SK-N-SH treated with all-trans-retinoic acid at 6 μM for 48 hours (cell line): ENCODE measurements around the gene RRP12.

ENCODE experiments used
- ATAC-seq: fragments of 200-7000 bp; cut with Tn5 transposase; 3 replicates; pipeline ENCODE4 v1.9.1; 2020; ENCODE audit warnings: mild to moderate bottlenecking, moderate library complexity
- ARNTL ChIP-seq: fragments of 450-650 bp; formaldehyde crosslinking; IDR thresholded peaks from 2 replicates; pipeline ENCODE4 v1.5.0; 2020; ENCODE audit warnings: low read depth, mild to moderate bottlenecking, moderate library complexity, borderline replicate concordance
- BACH2 ChIP-seq: fragments of 250-450 bp; sonication (Bioruptor Pico); IDR thresholded peaks from 2 replicates; pipeline ENCODE4 v1.9.0; 2021; ENCODE audit warnings: mild to moderate bottlenecking, borderline replicate concordance
- CSDC2 ChIP-seq: fragments of 250-450 bp; sonication (Bioruptor Pico); IDR thresholded peaks from 2 replicates; pipeline ENCODE4 v1.5.0; 2020; ENCODE audit warnings: mild to moderate bottlenecking, moderate library complexity
- ESRRG ChIP-seq: fragments of 250-450 bp; sonication (Bioruptor Pico); IDR thresholded peaks from 2 replicates; pipeline ENCODE4 v1.6.1; 2021; ENCODE audit warnings: mild to moderate bottlenecking
- GLIS3 ChIP-seq: fragments of 250-450 bp; sonication (Bioruptor Pico); IDR thresholded peaks from 2 replicates; pipeline ENCODE4 v1.5.0; 2020; ENCODE audit warnings: mild to moderate bottlenecking, moderate library complexity
- OSR1 ChIP-seq: fragments of 250-450 bp; sonication (Bioruptor Pico); IDR thresholded peaks from 2 replicates; pipeline ENCODE4 v1.8.0; 2022; ENCODE audit warnings: moderate library complexity, mild to moderate bottlenecking, inconsistent platforms
- RARB ChIP-seq: fragments of 250-450 bp; sonication (Bioruptor Pico); IDR thresholded peaks from 2 replicates; pipeline ENCODE4 v1.8.0; 2021; ENCODE audit warnings: mild to moderate bottlenecking, moderate library complexity
- SNAI2 ChIP-seq: fragments of 250-450 bp; sonication (Bioruptor Pico); IDR thresholded peaks from 2 replicates; pipeline ENCODE4 v1.5.0; 2020; ENCODE audit warnings: mild to moderate bottlenecking, moderate library complexity
- TCF4 ChIP-seq: fragments of 250-450 bp; sonication (Bioruptor Pico); IDR thresholded peaks from 2 replicates; pipeline ENCODE4 v1.8.0; 2021; ENCODE audit warnings: mild to moderate bottlenecking, moderate library complexity, borderline replicate concordance
- TOX ChIP-seq: fragments of 250-450 bp; sonication (Bioruptor Pico); IDR thresholded peaks from 2 replicates; pipeline ENCODE4 v1.8.0; 2021; ENCODE audit warnings: mild to moderate bottlenecking, moderate library complexity, borderline replicate concordance
- ZC3H10 ChIP-seq: fragments of 250-450 bp; sonication (Bioruptor Pico); IDR thresholded peaks from 2 replicates; pipeline ENCODE4 v1.5.1; 2021; ENCODE audit warnings: mild to moderate bottlenecking, moderate library complexity
- ZFP3 ChIP-seq: fragments of 250-450 bp; sonication (Bioruptor Pico); IDR thresholded peaks from 2 replicates; pipeline ENCODE4 v1.5.0; 2020; ENCODE audit warnings: mild to moderate bottlenecking, moderate library complexity
- ZNF565 ChIP-seq: fragments of 450-650 bp; formaldehyde crosslinking; conservative IDR thresholded peaks from 2 replicates; pipeline ENCODE4 v1.5.0; 2020; ENCODE audit warnings: low read depth, mild to moderate bottlenecking, moderate library complexity
- ZNF70 ChIP-seq: fragments of 450-650 bp; formaldehyde crosslinking; IDR thresholded peaks from 2 replicates; pipeline ENCODE4 v1.5.0; 2020; ENCODE audit warnings: mild to moderate bottlenecking, moderate library complexity
- ZNF8 ChIP-seq: fragments of 450-650 bp; formaldehyde crosslinking; IDR thresholded peaks from 2 replicates; pipeline ENCODE4 v1.5.0; 2020; ENCODE audit warnings: mild to moderate bottlenecking, moderate library complexity
- TF ChIP-seq, protein P1 (sequence below): fragments of 250-450 bp; sonication (Bioruptor Pico); IDR thresholded peaks from 2 replicates; pipeline ENCODE4 v1.5.0; 2020; ENCODE audit warnings: mild to moderate bottlenecking, moderate library complexity
- TF ChIP-seq, protein P2 (sequence below): fragments of 250-450 bp; sonication (Bioruptor Pico); IDR thresholded peaks from 2 replicates; pipeline ENCODE4 v1.5.1; 2020; ENCODE audit warnings: low read depth, mild to moderate bottlenecking, moderate library complexity
- TF ChIP-seq, protein P3 (sequence below): fragments of 250-450 bp; sonication (Bioruptor Pico); IDR thresholded peaks from 2 replicates; pipeline ENCODE4 v1.5.1; 2021; ENCODE audit warnings: mild to moderate bottlenecking, moderate library complexity
- TF ChIP-seq, protein P4 (sequence below): fragments of 250-450 bp; sonication (Bioruptor Pico); IDR thresholded peaks from 2 replicates; pipeline ENCODE4 v1.8.0; 2021; ENCODE audit warnings: low read depth, mild to moderate bottlenecking, moderate library complexity, borderline replicate concordance
- TF ChIP-seq, protein P5 (sequence below): fragments of 250-450 bp; sonication (Bioruptor Pico); IDR thresholded peaks from 2 replicates; pipeline ENCODE4 v1.8.0; 2020; ENCODE audit warnings: mild to moderate bottlenecking, moderate library complexity, borderline replicate concordance

Gene RRP12

DNA sequence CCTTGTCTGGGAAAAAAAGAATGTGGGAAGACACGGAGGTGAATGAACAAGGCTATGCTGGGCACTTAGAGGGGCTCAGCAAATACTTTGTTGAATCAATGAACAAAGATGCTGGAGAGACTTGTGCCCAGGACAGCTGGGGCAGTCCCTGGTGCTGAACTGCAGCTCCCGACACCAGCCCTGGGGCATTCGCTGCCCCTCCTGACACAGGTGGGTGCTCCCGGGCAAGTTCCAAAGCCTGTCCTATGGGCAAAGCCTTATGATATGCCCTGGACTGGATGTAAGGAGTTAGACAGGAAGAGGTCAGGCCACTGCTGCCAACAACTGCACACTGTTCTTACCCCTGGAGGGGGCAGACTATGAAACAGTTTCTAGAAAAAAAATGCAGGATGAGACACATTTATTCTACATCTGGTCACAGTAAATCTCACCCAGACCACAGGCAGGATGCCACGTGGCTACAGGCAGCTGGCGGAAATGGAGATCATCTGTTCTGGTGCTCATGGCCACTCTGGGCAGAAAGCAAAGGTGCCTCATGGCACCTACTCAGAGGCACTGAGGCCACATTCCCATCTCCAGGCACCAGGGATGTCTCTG is 44.7 kb downstream of the RRP12 start:
- ATAC-seq, result no peak
- TF ChIP-seq TCF4 (CRISPR knock-in tag), result no peak
- TF ChIP-seq, protein P1, sequence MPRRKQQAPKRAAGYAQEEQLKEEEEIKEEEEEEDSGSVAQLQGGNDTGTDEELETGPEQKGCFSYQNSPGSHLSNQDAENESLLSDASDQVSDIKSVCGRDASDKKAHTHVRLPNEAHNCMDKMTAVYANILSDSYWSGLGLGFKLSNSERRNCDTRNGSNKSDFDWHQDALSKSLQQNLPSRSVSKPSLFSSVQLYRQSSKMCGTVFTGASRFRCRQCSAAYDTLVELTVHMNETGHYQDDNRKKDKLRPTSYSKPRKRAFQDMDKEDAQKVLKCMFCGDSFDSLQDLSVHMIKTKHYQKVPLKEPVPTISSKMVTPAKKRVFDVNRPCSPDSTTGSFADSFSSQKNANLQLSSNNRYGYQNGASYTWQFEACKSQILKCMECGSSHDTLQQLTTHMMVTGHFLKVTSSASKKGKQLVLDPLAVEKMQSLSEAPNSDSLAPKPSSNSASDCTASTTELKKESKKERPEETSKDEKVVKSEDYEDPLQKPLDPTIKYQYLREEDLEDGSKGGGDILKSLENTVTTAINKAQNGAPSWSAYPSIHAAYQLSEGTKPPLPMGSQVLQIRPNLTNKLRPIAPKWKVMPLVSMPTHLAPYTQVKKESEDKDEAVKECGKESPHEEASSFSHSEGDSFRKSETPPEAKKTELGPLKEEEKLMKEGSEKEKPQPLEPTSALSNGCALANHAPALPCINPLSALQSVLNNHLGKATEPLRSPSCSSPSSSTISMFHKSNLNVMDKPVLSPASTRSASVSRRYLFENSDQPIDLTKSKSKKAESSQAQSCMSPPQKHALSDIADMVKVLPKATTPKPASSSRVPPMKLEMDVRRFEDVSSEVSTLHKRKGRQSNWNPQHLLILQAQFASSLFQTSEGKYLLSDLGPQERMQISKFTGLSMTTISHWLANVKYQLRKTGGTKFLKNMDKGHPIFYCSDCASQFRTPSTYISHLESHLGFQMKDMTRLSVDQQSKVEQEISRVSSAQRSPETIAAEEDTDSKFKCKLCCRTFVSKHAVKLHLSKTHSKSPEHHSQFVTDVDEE, result no peak
- TF ChIP-seq ZNF565, result no peak
- no peak for TF ChIP-seq ARNTL (CRISPR knock-in tag)
- TF ChIP-seq, protein P2, sequence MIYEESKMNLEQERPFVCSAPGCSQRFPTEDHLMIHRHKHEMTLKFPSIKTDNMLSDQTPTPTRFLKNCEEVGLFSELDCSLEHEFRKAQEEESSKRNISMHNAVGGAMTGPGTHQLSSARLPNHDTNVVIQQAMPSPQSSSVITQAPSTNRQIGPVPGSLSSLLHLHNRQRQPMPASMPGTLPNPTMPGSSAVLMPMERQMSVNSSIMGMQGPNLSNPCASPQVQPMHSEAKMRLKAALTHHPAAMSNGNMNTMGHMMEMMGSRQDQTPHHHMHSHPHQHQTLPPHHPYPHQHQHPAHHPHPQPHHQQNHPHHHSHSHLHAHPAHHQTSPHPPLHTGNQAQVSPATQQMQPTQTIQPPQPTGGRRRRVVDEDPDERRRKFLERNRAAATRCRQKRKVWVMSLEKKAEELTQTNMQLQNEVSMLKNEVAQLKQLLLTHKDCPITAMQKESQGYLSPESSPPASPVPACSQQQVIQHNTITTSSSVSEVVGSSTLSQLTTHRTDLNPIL (CRISPR knock-in tag), result no peak
- TF ChIP-seq SNAI2, result no peak
- TF ChIP-seq GLIS3 (CRISPR knock-in tag), result no peak
- TF ChIP-seq ZNF70 (CRISPR knock-in tag), result no peak
- TF ChIP-seq CSDC2 (CRISPR knock-in tag), result no peak
- no peak for TF ChIP-seq ZNF8 (CRISPR knock-in tag)
- no peak for TF ChIP-seq BACH2 (CRISPR knock-in tag)
- TF ChIP-seq RARB, result no peak
- TF ChIP-seq, protein P3, sequence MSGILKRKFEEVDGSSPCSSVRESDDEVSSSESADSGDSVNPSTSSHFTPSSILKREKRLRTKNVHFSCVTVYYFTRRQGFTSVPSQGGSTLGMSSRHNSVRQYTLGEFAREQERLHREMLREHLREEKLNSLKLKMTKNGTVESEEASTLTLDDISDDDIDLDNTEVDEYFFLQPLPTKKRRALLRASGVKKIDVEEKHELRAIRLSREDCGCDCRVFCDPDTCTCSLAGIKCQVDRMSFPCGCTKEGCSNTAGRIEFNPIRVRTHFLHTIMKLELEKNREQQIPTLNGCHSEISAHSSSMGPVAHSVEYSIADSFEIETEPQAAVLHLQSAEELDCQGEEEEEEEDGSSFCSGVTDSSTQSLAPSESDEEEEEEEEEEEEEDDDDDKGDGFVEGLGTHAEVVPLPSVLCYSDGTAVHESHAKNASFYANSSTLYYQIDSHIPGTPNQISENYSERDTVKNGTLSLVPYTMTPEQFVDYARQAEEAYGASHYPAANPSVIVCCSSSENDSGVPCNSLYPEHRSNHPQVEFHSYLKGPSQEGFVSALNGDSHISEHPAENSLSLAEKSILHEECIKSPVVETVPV (CRISPR knock-in tag), result no peak
- no peak for TF ChIP-seq TOX (CRISPR knock-in tag)
- TF ChIP-seq ESRRG (CRISPR knock-in tag), result no peak
- no peak for TF ChIP-seq ZFP3 (CRISPR knock-in tag)

DNA sequence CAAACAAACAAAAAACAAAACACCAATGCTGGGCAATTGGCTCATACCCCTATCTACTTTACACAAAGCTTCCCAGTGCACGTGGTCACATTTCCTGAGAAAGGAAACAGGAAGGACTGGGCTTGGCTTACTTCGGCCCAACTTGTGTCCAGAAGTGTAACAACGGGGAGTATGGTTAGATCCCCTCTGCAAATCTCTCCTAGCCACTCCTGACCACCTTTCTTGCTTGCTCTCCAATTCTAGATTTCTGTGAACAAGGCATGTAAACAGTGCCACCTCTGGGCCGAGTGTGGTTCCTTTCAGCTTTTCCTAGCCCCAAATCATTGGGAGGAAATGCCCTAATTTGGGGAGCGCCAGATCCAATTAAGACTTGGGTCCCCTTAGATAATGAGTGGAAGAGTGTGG is 45.6 kb downstream of the RRP12 start:
- peak; percentile 45 for ATAC-seq
- no peak for TF ChIP-seq RARB
- TF ChIP-seq OSR1 (CRISPR knock-in tag), result no peak
- no peak for TF ChIP-seq GLIS3 (CRISPR knock-in tag)
- TF ChIP-seq, protein P4, sequence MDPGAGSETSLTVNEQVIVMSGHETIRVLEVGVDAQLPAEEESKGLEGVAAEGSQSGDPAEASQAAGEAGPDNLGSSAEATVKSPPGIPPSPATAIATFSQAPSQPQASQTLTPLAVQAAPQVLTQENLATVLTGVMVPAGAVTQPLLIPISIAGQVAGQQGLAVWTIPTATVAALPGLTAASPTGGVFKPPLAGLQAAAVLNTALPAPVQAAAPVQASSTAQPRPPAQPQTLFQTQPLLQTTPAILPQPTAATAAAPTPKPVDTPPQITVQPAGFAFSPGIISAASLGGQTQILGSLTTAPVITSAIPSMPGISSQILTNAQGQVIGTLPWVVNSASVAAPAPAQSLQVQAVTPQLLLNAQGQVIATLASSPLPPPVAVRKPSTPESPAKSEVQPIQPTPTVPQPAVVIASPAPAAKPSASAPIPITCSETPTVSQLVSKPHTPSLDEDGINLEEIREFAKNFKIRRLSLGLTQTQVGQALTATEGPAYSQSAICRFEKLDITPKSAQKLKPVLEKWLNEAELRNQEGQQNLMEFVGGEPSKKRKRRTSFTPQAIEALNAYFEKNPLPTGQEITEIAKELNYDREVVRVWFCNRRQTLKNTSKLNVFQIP (CRISPR knock-in tag), result no peak
- TF ChIP-seq ZC3H10, result no peak
- TF ChIP-seq, protein P5, sequence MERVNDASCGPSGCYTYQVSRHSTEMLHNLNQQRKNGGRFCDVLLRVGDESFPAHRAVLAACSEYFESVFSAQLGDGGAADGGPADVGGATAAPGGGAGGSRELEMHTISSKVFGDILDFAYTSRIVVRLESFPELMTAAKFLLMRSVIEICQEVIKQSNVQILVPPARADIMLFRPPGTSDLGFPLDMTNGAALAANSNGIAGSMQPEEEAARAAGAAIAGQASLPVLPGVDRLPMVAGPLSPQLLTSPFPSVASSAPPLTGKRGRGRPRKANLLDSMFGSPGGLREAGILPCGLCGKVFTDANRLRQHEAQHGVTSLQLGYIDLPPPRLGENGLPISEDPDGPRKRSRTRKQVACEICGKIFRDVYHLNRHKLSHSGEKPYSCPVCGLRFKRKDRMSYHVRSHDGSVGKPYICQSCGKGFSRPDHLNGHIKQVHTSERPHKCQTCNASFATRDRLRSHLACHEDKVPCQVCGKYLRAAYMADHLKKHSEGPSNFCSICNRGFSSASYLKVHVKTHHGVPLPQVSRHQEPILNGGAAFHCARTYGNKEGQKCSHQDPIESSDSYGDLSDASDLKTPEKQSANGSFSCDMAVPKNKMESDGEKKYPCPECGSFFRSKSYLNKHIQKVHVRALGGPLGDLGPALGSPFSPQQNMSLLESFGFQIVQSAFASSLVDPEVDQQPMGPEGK (CRISPR knock-in tag), result no peak
- TF ChIP-seq BACH2 (CRISPR knock-in tag), result no peak
- TF ChIP-seq TCF4 (CRISPR knock-in tag), result no peak
- TF ChIP-seq, protein P2 (CRISPR knock-in tag), result no peak
- TF ChIP-seq ZFP3 (CRISPR knock-in tag), result no peak
- TF ChIP-seq ZNF70 (CRISPR knock-in tag), result no peak
- TF ChIP-seq, protein P1, result no peak
- no peak for TF ChIP-seq CSDC2 (CRISPR knock-in tag)
